Ecto neural progenitor cell (in vitro differentiated cells): Measurements from ENCODE around the gene GRM1.

Source experiments
- DNase-seq: peaks from one replicate; pipeline ENCODE4 v3.0.0-alpha.2; 2018; ENCODE audit warnings: low spot score

The GRM1 gene

DNA sequence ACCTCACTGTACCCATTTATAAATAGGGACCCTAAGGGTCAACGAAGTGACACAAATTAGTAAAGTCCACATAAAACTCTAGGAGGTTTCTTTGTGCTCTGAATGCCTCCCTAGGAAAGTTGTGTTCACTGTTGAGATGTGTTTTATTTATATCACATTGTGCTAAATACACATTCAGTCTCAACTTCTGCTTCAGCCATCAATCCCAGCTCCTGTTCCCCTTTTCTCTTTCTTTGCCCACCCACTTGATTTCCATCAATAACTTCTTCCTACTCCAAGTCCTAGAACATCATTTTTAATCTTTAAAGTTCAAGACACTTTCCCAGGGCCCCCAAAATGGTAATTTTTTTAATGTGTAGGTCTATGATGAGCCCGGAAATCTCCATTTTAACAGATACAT is 306.5 kb downstream of the GRM1 start:
- no peak for DNase-seq

DNA sequence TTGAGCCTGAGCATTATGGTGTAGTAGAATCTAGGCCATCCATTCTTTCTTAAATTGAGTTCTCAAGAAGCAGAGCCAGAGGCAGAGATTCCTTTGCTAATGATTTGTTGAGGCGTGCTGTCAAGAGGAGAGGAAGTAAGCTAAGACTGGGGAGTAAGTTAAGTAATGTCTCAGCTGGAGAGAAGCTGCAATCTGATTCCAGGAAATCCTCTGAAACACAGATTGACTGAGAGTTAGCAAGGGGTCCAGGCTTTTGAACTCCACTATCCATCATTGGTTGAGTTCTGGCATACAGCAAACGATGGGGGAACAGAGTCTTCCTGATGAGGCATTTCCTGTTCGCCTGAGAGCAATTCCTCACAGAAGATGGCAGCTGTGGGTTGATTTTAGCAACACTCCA is 307.3 kb downstream of the GRM1 start:
- DNase-seq: no peak

DNA sequence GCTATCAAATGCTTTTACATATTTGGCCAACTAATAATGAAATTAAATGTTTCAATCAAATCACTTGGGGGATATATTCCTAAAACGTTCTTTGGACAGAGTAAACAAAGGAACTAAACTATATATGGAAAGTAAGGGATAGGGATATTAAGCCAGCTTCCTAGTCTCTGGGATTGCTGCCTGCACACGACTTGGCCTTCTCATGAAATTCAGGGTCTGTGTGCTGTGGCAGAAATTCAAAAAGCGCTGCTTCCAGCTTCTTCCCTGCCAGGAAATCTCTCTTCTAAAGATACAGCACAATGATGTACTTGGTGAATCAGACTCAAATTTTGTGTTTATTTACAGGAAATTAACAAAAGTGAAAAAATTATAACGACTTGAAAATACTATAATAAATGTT is 308.5 kb downstream of the GRM1 start:
- DNase-seq: no peak

DNA sequence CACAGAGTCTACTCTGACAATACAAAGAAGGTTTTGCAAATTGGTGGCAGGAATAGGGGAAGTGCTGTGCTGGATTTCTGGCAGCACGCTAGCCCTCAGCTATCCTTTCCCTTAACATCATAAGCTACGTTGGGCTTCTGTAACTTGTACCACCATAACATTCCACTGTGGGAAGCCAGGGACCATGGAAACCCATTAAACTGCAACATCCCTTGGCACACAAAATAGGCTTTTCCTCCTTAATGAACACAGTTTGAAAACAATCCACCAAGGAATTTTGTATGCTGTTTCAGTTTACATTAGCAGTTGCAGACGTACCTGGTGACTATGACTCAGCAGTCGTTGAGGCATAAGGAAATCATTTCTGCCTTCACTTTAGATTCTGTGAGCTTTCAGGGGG is 310.9 kb downstream of the GRM1 start:
- no peak for DNase-seq

DNA sequence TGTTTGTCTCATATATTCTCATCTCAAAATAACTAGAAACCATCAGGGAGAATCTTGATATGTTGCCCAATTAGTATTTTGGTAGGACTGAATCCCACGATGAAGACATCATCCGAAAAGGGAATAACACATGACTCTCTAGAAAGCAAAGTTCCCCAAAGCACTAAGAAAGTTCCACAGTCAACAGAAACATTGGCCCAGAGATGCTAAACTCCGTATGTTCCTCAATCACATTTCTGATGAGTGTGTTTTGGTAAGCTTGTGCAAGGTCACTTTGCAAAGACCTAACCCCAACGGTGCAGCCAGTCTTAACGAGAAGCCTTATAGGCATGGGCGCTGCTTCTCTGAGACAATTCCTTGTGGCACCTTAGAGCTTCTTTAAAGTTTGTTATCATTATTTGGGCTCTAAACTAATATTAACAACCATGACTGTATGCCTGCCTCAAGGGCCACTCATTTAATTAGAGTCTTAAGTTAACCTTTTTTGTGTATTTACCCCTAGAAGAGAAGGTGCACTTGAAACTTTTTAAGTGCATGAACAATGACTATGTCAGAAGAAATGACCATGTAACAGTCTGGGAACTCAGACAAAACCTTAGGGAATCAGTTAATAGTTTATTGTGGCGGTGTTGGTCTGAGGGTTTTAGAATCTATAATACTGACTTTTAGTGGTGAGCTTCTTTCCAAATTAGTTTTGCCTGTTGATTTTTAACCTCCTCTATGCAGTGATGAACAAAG is 312.8 kb downstream of the GRM1 start:
- DNase-seq: no peak

DNA sequence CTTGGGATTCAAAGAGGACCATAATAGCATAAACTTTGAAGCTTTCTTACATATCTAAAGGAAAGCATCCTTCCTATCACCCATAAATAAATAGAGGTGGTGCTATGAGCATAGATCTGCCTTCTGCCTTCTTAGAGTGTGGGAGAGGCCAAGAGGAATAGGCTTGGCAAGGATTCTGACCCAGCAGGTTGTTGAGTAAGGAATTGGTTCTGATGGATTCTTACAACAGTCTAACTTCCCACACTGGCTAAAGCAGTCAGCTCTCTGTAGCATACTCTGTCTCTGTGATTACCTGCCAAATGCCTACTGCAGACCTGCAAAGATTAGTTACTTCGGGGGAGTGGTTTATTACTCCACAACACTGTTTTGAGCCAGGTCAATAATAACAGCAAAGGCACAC is 316.7 kb downstream of the GRM1 start:
- DNase-seq: no peak

DNA sequence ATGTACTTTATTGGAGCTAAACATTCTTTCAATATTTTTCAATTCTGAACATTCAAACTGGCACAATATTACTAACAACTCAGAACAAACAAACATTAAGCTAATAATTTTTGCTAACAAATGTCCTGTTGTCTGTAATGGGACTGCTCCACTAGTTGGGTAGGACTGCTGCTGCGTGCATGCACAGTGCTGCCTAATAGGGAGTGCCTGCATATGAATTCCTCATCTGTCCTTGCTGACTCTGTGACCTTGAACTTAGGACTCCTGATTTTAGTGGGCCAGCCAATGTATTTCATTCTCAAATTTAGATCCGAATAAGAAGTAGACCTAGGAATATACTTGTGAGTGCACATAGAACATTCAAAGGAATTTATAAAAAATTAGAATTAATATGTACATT is 318.2 kb downstream of the GRM1 start:
- no peak for DNase-seq

DNA sequence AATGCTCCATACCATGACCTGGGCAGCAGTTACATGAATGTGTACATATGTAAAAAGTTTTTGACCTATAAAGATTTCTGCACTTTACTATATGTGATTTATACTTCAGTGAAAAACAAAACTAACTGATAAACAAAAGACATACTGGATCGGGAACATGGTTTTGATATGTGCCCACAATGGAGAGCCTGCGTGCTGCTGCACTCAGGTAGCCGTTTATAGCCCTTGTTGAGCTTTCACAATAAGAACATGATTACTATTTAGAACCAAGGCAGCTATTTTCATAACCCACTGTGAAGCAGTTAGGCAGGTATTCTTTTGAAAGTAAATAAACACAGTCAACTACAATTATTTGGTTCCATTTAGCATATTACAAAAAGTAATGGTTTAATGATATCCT is 318.8 kb downstream of the GRM1 start:
- DNase-seq: no peak

DNA sequence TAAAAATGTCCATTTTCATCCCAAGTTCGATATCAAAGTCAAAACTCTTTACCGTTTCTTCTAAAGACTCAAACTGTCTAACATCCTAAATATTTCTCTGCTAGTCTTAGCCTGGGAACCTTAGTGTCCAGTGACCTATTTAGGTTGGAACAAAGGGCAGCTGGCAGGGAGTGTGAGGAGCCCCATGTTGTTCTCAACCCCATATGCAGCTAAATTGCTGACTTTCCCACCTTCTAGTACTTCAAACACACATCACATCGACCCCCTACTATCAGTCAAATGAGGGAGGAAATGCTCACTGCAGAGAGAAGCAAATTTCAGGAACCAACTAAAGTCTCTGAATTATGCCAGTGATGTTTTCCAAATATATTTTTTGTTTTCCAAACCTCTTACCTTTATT is 322.2 kb downstream of the GRM1 start:
- DNase-seq: no peak

DNA sequence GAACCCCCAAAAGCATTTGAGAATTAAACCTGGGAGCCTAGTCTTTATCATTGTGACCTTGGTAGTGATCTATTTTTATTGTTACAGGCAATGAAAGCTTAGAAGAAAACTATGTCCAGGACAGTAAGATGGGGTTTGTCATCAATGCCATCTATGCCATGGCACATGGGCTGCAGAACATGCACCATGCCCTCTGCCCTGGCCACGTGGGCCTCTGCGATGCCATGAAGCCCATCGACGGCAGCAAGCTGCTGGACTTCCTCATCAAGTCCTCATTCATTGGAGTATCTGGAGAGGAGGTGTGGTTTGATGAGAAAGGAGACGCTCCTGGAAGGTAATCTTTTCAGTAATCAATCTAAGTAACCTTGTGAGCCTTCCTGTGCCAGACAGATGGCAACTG is 323.3 kb downstream of the GRM1 start:
- no peak for DNase-seq

DNA sequence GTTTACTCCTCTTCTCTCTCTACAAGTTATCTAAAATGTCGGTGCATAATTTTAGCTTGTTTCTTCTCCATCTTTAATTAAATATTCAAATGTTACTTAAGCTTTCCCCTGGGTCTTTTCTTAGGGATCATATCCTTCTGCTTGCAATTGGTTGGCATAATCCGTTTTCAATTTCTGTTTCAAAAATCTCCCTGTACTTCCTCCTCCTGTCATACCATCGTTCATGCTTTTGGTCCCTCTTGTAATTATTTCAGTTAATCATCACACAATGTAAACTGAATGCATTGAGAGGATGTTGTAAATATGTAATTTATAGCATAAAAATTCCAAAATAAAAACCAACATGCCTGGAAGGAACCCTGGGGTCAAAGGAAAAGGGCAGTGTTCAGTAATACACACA is 325.6 kb downstream of the GRM1 start:
- no peak for DNase-seq

DNA sequence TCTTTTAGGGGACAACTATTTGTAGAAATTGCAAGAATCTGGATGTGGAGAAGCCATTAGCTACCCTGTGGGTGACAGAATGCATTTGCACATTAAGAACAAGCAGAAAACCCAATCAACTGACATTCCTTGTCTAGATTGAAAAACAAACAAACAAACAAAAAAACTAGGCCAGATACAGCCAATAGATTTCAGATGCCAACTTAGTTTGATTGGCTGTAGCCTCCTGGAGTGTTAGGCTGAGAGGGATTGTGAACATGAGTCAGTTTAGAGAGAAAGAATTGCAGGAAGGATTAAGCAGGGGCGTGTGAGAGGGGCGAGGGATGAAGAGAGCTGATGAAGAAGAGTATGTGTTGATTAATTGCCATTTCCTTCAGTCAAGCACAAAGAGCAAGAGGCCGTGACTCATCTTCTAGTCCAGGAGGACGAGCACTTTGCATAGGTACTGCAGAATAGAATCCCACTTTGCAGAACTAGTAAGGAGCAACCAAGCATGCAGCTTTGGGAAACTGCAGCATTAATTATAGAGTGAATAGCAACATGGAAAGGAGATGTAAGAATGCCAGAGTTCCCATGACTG is 326.7 kb downstream of the GRM1 start:
- no peak for DNase-seq

DNA sequence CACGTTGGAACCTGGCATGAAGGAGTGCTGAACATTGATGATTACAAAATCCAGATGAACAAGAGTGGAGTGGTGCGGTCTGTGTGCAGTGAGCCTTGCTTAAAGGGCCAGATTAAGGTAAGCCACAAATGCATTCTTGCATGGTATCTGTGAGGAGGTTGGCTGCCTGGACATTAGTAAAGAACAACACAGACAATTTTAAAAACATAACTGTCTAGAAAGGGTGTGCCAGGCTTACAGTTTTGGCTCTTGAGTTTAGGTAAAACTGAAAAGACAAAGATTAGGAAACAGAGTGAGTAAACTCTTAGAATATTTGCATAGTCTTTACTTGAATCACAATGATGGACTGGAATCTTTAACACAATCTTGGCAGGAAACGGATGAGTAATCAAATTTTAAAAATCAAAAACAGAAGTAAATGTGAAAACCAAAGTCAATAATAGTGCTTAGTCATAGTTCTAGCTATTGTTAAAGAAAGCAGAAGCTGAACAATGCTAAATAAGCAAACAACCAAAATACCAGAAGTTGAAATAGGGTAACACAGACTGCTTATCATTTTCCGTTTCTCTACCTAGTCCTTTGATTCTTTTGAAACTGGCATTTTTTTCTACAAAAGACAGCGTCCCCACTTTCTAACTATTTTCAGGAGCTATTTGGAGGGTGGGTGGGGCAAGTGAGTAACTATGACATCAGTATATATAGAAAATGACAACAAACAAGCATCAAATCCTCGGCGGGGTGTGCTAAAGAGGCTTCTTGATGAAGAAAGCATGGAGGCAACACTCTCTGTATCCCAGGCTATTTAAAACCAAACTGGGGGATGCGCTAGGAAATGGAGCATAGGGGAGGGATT is 328.9 kb downstream of the GRM1 start:
- DNase-seq: no peak

DNA sequence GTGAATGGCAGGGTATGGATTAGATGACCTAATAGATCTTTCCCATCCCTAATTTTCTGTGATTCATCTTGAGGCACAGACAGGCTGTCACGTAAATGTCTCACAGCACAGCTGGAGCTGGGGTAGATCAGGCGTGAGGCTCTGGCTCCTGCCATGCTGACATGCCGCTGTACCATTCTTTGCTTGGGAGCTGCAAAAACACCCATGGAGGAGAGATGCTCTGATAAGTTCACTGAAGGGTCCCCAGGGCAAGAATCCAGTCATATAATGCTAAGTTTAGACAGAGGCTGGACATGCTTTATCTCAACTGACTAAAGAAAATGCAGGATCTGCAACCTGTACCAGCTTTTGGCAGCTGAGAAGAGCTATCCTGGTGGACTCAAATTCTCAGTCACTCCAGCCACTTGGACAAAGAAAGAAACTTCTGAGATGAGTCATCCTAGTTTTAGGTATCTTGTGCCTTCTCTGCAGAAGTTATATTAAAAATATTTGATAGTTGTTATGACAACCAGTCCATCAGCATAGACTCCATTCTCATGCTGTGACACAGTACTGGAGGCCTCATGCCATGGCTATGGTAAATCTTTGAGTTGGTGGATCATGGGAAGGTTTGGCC is 329.7 kb downstream of the GRM1 start:
- DNase-seq: no peak

DNA sequence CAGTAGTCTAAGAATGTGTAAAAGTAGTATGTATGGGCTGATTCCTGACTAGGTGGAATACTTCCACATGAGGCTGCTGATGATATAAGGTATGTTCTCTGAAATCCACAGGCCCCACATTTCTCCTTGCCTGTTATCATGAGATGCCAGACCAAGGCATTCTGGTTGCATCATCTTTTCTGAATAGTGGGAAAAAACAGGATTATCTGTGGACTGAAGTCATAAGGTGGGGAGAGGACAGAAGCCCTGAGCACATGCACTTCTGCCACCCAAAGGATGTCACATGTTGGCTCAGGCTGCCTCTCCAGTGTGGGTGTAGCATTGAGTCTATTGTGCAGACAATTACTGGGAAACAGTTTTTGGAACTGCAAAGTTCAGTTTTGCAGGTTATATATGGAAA is 330.3 kb downstream of the GRM1 start:
- no peak for DNase-seq

DNA sequence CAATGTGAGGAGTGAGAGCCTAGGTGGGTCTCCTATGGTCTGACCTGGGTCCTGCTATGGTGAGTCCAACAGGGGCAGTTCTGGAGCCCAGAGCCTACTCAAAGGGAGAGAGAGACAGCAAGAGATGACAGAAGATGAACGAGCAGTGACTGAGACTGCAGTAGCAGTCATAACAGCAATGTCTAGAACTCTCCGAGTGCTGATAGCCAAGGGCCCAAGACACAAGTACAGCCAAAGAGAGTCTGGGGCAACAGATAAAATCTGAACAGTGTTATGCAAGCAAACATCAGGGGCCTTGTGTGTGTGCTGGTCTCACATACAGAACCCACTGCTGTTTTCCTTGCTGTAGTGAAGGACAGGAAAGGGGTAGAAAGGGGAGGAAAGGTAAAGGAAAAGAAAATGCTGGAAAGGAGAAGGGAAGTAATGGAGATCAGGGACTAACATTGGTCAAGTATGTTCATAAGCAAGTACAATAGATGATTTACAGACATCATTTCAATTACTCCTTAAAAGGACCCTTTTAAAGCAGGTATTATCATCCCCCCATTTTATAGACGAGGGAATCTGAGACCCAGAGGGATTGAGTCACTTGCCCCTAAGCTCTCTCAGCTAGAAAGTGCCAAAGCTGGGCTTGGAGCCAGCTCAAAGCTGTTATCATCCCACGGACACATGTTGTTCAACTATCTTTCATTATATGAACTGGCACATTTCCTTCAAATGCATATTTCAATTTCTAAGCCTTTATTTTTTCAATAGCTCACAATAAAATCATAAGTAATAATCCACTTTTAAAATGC is 332.5 kb downstream of the GRM1 start:
- DNase-seq: no peak

DNA sequence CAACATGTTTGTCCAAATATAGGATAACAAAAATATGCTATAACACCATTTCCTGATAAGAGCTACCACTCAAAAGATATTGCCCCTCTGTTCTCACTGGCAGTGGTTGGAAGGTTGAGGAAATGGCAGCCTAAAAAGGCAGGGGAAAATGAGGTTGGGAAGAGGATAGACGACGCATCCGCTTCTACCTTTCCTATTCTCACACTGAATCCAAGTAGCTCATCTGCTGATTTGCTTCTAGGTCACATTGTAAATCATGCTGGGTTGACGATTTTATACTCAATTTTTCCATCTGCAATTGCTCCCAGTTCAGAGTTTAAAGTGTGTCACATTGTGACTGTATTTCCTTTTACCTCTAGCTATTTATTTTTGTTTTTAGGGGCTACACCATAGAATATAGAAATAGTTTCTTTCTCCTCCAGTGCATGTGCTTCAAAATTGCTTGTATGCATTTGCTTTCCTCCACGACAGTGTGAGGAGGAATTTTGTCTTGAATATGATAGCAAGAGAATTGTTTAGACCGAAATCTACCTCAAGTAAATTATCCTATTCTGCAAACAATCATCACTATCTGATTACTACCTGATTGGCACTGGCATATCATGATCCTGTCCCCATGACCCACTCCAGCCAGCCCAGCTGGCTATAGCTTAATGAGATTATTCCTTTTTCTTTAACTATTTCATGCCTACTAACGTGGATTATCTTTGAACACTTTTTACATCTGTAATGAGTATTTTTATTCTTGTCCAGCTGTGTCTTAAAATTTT is 335.2 kb downstream of the GRM1 start:
- DNase-seq: no peak

DNA sequence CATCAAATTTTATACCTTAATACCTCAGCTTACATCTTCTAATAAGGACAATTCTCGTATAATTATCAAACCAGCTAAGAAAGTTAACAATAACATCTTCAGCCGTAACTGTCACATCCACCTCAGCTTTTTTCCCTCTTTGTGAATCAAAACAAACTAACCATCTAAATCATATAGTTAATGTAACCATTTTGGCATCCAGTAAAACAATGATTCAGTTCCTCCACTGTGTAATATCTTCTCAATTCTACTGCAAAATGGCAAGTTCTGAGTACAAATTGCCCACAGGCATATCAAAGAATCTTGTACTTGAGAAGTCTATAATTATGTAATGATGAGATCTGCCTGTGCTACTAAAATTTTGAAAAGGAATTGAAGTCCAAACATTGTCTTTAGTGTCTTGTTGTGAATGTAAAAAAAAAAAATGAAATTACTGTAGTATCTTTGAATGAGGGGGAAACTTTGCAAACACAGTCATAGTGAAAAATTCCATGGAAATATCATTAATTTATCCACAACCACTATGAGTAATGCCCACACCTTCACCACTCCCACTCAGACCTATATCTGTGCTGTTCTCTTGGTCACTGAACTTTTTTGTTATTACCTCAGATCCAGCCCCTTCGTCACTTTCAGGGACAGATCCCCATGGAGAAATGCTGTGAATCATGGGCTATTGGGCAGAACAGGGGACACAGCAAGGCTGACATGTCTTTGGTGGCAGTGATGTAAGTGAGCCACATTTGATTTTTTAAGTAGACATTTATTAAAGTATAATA is 336.1 kb downstream of the GRM1 start:
- no peak for DNase-seq

DNA sequence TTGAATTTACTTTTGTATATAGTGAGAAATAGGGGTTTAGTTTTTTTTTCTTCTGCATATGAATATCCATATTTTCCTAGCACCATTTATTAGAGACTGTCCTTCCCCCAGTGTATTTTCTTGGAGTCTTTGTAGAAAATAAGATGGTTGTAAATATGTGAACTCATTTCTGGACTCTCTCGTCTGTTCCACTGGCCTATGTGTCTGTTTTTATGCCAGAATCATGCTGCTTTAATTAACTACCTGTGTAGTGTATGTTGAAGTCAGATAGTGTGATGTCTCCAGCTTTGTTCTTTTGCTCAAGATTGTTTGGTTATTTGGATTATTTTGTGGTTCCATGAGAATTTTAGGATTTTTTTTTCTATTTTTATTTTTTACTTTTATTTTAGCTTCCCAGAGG is 338.2 kb downstream of the GRM1 start:
- no peak for DNase-seq

DNA sequence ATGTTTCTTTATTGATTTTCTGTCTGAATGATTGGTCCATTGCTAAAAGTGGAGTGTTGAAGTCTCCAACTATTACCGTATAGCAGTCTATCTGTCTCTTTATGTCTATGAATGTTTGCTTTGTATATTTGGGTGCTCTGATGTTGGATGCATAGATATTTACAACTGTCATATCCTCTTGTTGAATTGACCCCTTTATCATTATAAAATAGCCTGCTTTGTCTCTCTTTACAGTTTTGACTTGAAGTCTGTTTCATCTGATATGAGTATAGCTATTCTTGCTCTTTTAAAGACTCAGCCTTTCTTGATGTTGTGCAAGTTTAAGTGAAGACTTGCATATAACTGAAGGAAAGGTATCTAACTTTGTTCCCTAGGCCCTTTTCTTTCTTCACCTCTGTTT is 341.0 kb downstream of the GRM1 start:
- no peak for DNase-seq

DNA sequence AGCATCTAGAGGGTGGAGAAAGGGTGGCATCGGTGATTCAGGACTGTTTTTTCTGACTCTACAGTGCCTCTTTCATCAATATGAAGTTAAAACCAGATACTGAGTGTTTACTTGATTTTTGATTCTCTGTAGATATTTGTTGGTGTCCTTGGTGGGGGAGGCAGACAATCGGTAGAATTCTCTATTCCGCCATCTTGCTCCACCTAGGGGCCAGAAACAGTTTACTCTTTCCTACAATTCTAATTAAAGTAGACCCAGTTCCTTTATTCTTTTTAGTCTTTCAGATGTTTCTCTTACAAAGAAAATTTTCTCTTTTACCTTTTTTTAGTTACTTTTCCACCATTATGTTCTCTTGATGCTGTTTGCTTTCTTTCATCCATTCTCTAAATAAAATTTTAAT is 352.6 kb downstream of the GRM1 start:
- no peak for DNase-seq
